Measurements from ENCODE around the gene SCG5. TPM values are rescaled to one million over a fixed set of nuclear protein-coding genes. Genes with fewer than 3 reads are reported as not detected.

SCG5 gene
- total RNA-seq, 1 experiment from 2014 or later: 1.3 TPM

GRCh38 chr15:32671339-32672325 lies 30.1 kb downstream of the SCG5 start:
- BruUV-seq (replicated peaks): no TSS peak
- Histone ChIP-seq H4K20me1 (ENCODE audit: low read length) (no peaks in the 10 kb centered on the region), H3K36me3 (ENCODE audit: low read depth, low read length) (no peaks in the 10 kb centered on the region), H3K27me3 (ENCODE audit: low read length) (no peaks in the 10 kb centered on the region), H3K4me3 (ENCODE audit: low read length) (no peak overlapping the region), H3K4me1 (ENCODE audit: insufficient read depth, low read length) (peaks cover 11% of the 10 kb centered on the region), H3F3A (ENCODE audit: low read length, unreplicated experiment) (no peaks in the 10 kb centered on the region), H3K79me2 (ENCODE audit: low read length) (no peaks in the 10 kb centered on the region), H3K4me2 (ENCODE audit: low read length) (no peak overlapping the region), H2AFZ (ENCODE audit: low read length) (no peak overlapping the region), H3K9me3 (ENCODE audit: low read length) (no peaks in the 10 kb centered on the region), H3K9me2 (replicated peaks; ENCODE audit: low read length) (no peaks in the 10 kb centered on the region), H3K9ac (ENCODE audit: low read length) (no peak overlapping the region), H3K27ac (ENCODE audit: low read length) (no peak overlapping the region)
- ChIA-PET CTCF (no interaction called here), POLR2A (ENCODE audit: unreplicated experiment) (interaction anchor here (0.6 kb wide), 1 partner anchor 287 kb away, joined by 5 read pairs; no protein-coding TSS in a partner anchor)
- DNase-seq (no peak), ATAC-seq (no peak)
- TF ChIP-seq EZH2 (IDR thresholded peaks at IDR 0.05; ENCODE audit: low read length, unreplicated experiment): no peak
- no peak for TF ChIP-seq EZH2phosphoT487 (IDR thresholded peaks at IDR 0.05; ENCODE audit: borderline replicate concordance, low read length)
- TF ChIP-seq, protein P1, sequence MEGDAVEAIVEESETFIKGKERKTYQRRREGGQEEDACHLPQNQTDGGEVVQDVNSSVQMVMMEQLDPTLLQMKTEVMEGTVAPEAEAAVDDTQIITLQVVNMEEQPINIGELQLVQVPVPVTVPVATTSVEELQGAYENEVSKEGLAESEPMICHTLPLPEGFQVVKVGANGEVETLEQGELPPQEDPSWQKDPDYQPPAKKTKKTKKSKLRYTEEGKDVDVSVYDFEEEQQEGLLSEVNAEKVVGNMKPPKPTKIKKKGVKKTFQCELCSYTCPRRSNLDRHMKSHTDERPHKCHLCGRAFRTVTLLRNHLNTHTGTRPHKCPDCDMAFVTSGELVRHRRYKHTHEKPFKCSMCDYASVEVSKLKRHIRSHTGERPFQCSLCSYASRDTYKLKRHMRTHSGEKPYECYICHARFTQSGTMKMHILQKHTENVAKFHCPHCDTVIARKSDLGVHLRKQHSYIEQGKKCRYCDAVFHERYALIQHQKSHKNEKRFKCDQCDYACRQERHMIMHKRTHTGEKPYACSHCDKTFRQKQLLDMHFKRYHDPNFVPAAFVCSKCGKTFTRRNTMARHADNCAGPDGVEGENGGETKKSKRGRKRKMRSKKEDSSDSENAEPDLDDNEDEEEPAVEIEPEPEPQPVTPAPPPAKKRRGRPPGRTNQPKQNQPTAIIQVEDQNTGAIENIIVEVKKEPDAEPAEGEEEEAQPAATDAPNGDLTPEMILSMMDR (conservative IDR thresholded peaks at IDR 0.05; ENCODE audit: low read depth, low read length): no peak
- intact Hi-C loops (cut with micrococcal nuclease): no loop called here

DNA sequence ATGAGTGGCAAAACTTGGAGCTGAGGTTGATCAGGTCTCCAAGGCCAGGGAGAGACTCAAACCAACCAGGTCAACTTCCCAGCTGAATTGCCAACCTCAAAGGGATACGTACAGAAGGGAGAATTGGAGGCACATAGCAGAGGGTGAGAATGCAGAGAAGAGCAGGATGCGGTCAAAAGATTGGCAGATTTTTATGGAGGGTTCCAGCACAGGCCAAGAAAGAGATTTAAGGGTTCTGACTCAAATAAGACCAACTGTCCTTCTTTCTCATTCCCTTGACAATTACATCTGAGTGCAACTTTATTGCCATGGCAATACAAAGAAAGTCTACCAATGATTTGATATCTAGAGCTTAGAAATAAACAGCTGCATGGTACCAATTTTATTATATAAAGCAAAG lies 33.2 kb downstream of the SCG5 start:
- Histone ChIP-seq H3K4me3 (ENCODE audit: low read length) (no peak overlapping the region), H2AFZ (ENCODE audit: low read length) (no peak overlapping the region), H3K27me3 (ENCODE audit: low read length) (no peaks in the 10 kb centered on the region), H3K9me2 (replicated peaks; ENCODE audit: low read length) (no peaks in the 10 kb centered on the region), H3K4me1 (ENCODE audit: insufficient read depth, low read length) (peaks cover 18% of the 10 kb centered on the region), H3K36me3 (ENCODE audit: low read depth, low read length) (no peaks in the 10 kb centered on the region), H3K9ac (ENCODE audit: low read length) (no peak overlapping the region), H4K20me1 (ENCODE audit: low read length) (no peaks in the 10 kb centered on the region), H3K79me2 (ENCODE audit: low read length) (no peaks in the 10 kb centered on the region), H3K4me2 (ENCODE audit: low read length) (no peak overlapping the region), H3F3A (ENCODE audit: low read length, unreplicated experiment) (no peaks in the 10 kb centered on the region), H3K9me3 (ENCODE audit: low read length) (no peaks in the 10 kb centered on the region), H3K27ac (ENCODE audit: low read length) (no peak overlapping the region)
- no peak for TF ChIP-seq EZH2 (IDR thresholded peaks at IDR 0.05; ENCODE audit: low read length, unreplicated experiment)
- TF ChIP-seq, protein P1 (conservative IDR thresholded peaks at IDR 0.05; ENCODE audit: low read depth, low read length): no peak
- no peak for TF ChIP-seq EZH2phosphoT487 (IDR thresholded peaks at IDR 0.05; ENCODE audit: borderline replicate concordance, low read length)
- ChIA-PET CTCF (no interaction called here), POLR2A (ENCODE audit: unreplicated experiment) (no interaction called here)
- ATAC-seq: no peak
- intact Hi-C loops (cut with micrococcal nuclease): no loop called here
- BruUV-seq (replicated peaks): no TSS peak
- no peak for DNase-seq

GRCh38 chr15:32675466-32675865 lies 34.0 kb downstream of the SCG5 start:
- Histone ChIP-seq H3K4me3 (ENCODE audit: low read length) (no peak overlapping the region), H3K27me3 (ENCODE audit: low read length) (no peaks in the 10 kb centered on the region), H4K20me1 (ENCODE audit: low read length) (no peaks in the 10 kb centered on the region), H3K9me3 (ENCODE audit: low read length) (no peaks in the 10 kb centered on the region), H3F3A (ENCODE audit: low read length, unreplicated experiment) (no peaks in the 10 kb centered on the region), H3K79me2 (ENCODE audit: low read length) (no peaks in the 10 kb centered on the region), H3K36me3 (ENCODE audit: low read depth, low read length) (no peaks in the 10 kb centered on the region), H3K4me2 (ENCODE audit: low read length) (no peak overlapping the region), H3K4me1 (ENCODE audit: insufficient read depth, low read length) (peaks cover 11% of the 10 kb centered on the region; the same call in 1 of the 2 replicates), H3K27ac (ENCODE audit: low read length) (no peak overlapping the region), H2AFZ (ENCODE audit: low read length) (no peak overlapping the region), H3K9ac (ENCODE audit: low read length) (no peak overlapping the region), H3K9me2 (replicated peaks; ENCODE audit: low read length) (no peaks in the 10 kb centered on the region)
- CTCF ChIA-PET: no interaction called here
- intact Hi-C loops (cut with micrococcal nuclease): no loop called here
- no TSS peak for BruUV-seq (replicated peaks)
- ATAC-seq: no peak
- POLR2A ChIA-PET (ENCODE audit: unreplicated experiment): no interaction called here
- DNase-seq: no peak
- TF ChIP-seq, protein P1 (conservative IDR thresholded peaks at IDR 0.05; ENCODE audit: low read depth, low read length): no peak
- TF ChIP-seq EZH2 (IDR thresholded peaks at IDR 0.05; ENCODE audit: low read length, unreplicated experiment) (no peak), EZH2phosphoT487 (IDR thresholded peaks at IDR 0.05; ENCODE audit: borderline replicate concordance, low read length) (no peak)

Measured in PC-3 (cell line).